Activated B cell treated with CpG ODN at 0.5 μM for 24 hours (primary cell): Measurements from ENCODE around the gene CALML5. TPM values are rescaled to one million over a fixed set of nuclear protein-coding genes. Genes with fewer than 3 reads are reported as not detected.

Experiments used
- ATAC-seq: fragments of 200-7000 bp; cut with Tn5 transposase; one replicate; pipeline ENCODE4 v1.10.0; 2021; ENCODE audit warnings: low read depth, mild to moderate bottlenecking, moderate library complexity
- CTCF ChIA-PET: fragments of 350-600 bp; sonication (Branson Sonifier 250); formaldehyde crosslinking; loops from one replicate; lab custom pipeline; 2021; ENCODE audit warnings: antibody characterized with exemption; lab: Charles Lee
- POLR2A ChIA-PET: fragments of 350-600 bp; sonication (Branson Sonifier 250); formaldehyde crosslinking; loops from one replicate; lab custom pipeline; 2021; ENCODE audit warnings: antibody characterized with exemption; lab: Charles Lee
- DNase-seq: peaks from one replicate; pipeline ENCODE4 v3.0.0; 2022
- H3K27ac Mint-ChIP-seq: one replicate; pipeline ENCODE4 v1.8.0; 2020; ENCODE audit warnings: mixed read lengths
- H3K27me3 Mint-ChIP-seq: one replicate; pipeline ENCODE4 v1.8.0; 2021; ENCODE audit warnings: mixed read lengths
- H3K36me3 Mint-ChIP-seq: one replicate; pipeline ENCODE4 v1.8.0; 2021; ENCODE audit warnings: low read depth, mixed read lengths
- H3K4me1 Mint-ChIP-seq: one replicate; pipeline ENCODE4 v1.8.0; 2021; ENCODE audit warnings: mixed read lengths
- H3K4me3 Mint-ChIP-seq: one replicate; pipeline ENCODE4 v1.8.0; 2020; ENCODE audit warnings: mild to moderate bottlenecking, mixed read lengths
- H3K9me3 Mint-ChIP-seq: one replicate; pipeline ENCODE4 v1.8.0; 2020; ENCODE audit warnings: mixed read lengths
- intact Hi-C: fragments of 100-400 bp; cut with micrococcal nuclease; formaldehyde crosslinking; loops from one replicate; pipeline ENCODE4 v1.15.1; 2024
- total RNA-seq: library from RNA; stranded (reverse); gene quantifications from 2 replicates; pipeline ENCODE4 v1.2.3, GENCODE V29; 2022
- TF ChIP-seq, protein P1 (sequence below): fragments of 200-600 bp; IDR thresholded peaks from one replicate; pipeline ENCODE4 v1.8.0; 2022; ENCODE audit warnings: antibody characterized with exemption, mild to moderate bottlenecking

The CALML5 gene
- total RNA-seq, 1 donor from 2014 or later, result not detected

DNA sequence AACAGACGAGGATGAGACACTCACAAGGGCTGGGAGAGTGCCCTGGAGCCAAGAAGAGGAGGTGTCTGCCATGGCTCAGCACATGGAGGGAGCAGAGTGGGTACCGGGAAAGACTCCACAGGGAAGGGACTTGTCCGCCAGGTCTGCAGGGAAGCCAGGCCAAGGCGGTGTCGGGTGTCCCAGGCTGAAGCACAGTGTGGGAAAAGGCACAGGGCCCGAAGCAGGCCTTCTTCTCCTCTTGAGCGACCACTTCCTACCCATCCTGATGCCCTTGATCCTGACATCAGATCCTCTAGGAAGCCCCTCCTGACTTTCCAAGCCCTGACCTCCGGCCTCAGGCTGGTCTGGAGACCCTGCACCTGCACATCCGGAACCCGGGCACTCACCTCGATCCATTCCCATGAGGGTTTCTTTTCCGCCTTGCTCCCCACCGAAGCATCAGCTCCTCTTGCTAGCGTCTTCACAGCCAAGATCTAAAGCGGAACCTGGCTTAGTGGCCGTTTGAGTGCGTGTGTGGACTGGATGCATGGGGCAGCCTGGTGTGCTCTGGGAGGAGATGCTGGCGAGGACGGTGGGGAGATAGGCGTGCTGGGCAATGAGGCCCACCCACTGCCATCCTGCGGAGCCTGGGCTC lies 33.8 kb upstream of the CALML5 start:
- Mint-ChIP-seq H3K9me3 (no peaks in the 10 kb centered on the region), H3K4me1 (no peaks in the 10 kb centered on the region), H3K27ac (no peak overlapping the region), H3K27me3 (peaks cover 3% of the 10 kb centered on the region), H3K4me3 (no peak overlapping the region), H3K36me3 (no peaks in the 10 kb centered on the region)
- DNase-seq (no peak), ATAC-seq (no peak)
- intact Hi-C loops, result no loop called here
- CTCF ChIA-PET, result no interaction called here
- POLR2A ChIA-PET, result no interaction called here
- TF ChIP-seq, protein P1, sequence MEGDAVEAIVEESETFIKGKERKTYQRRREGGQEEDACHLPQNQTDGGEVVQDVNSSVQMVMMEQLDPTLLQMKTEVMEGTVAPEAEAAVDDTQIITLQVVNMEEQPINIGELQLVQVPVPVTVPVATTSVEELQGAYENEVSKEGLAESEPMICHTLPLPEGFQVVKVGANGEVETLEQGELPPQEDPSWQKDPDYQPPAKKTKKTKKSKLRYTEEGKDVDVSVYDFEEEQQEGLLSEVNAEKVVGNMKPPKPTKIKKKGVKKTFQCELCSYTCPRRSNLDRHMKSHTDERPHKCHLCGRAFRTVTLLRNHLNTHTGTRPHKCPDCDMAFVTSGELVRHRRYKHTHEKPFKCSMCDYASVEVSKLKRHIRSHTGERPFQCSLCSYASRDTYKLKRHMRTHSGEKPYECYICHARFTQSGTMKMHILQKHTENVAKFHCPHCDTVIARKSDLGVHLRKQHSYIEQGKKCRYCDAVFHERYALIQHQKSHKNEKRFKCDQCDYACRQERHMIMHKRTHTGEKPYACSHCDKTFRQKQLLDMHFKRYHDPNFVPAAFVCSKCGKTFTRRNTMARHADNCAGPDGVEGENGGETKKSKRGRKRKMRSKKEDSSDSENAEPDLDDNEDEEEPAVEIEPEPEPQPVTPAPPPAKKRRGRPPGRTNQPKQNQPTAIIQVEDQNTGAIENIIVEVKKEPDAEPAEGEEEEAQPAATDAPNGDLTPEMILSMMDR, result no peak

DNA sequence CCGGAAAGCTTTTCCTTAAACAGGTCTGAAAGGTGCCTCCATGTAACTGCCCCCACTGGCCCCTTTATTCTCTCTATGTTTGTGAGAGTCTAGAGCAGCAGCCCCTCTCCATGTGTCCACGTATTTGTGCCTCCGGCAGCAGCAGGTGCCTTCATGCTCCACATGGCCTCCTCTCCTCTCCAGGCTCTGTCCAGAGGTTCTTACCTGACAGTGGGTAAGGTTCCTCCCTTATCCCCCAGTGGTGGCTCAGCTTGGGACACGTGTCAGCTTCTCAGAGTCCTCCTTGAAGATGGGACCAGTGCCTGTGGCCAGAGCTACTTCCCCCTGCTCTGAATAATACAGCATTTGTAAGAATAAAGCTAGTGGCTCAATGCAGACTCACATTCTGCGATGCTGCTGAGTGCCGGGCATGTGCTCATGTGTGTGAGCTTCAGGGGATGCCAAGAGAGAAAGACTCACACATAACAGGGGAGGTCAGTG lies 33.3 kb upstream of the CALML5 start:
- no peaks in the 10 kb centered on the region for H3K4me1 Mint-ChIP-seq
- no peaks in the 10 kb centered on the region for H3K27me3 Mint-ChIP-seq
- POLR2A ChIA-PET, result no interaction called here
- CTCF ChIA-PET, result no interaction called here
- H3K9me3 Mint-ChIP-seq, result no peaks in the 10 kb centered on the region
- no peak overlapping the region for H3K4me3 Mint-ChIP-seq
- TF ChIP-seq, protein P1, result no peak
- H3K36me3 Mint-ChIP-seq, result no peaks in the 10 kb centered on the region
- DNase-seq, result no peak
- H3K27ac Mint-ChIP-seq, result no peak overlapping the region
- ATAC-seq, result no peak
- intact Hi-C loops, result no loop called here

- POLR2A ChIA-PET, result no interaction called here
- intact Hi-C loops, result no loop called here
- Mint-ChIP-seq H3K9me3 (no peaks in the 10 kb centered on the region), H3K27ac (no peak overlapping the region), H3K4me3 (no peak overlapping the region), H3K27me3 (no peaks in the 10 kb centered on the region), H3K4me1 (no peaks in the 10 kb centered on the region), H3K36me3 (no peaks in the 10 kb centered on the region)
- CTCF ChIA-PET, result no interaction called here
- ATAC-seq (no peak), DNase-seq (no peak)
- TF ChIP-seq, protein P1, result no peak
Measured at GRCh38 chr10:5532307-5532605, 32.9 kb upstream of the CALML5 start.

GRCh38 chr10:5531558-5532306 lies 32.4 kb upstream of the CALML5 start:
- H3K36me3 Mint-ChIP-seq, result no peaks in the 10 kb centered on the region
- CTCF ChIA-PET, result no interaction called here
- no peak overlapping the region for H3K27ac Mint-ChIP-seq
- no peaks in the 10 kb centered on the region for H3K27me3 Mint-ChIP-seq
- H3K9me3 Mint-ChIP-seq, result no peaks in the 10 kb centered on the region
- POLR2A ChIA-PET, result no interaction called here
- no peaks in the 10 kb centered on the region for H3K4me1 Mint-ChIP-seq
- no peak overlapping the region for H3K4me3 Mint-ChIP-seq
- no peak for ATAC-seq
- no peak for DNase-seq
- TF ChIP-seq, protein P1, result no peak
- intact Hi-C loops, result no loop called here

DNA sequence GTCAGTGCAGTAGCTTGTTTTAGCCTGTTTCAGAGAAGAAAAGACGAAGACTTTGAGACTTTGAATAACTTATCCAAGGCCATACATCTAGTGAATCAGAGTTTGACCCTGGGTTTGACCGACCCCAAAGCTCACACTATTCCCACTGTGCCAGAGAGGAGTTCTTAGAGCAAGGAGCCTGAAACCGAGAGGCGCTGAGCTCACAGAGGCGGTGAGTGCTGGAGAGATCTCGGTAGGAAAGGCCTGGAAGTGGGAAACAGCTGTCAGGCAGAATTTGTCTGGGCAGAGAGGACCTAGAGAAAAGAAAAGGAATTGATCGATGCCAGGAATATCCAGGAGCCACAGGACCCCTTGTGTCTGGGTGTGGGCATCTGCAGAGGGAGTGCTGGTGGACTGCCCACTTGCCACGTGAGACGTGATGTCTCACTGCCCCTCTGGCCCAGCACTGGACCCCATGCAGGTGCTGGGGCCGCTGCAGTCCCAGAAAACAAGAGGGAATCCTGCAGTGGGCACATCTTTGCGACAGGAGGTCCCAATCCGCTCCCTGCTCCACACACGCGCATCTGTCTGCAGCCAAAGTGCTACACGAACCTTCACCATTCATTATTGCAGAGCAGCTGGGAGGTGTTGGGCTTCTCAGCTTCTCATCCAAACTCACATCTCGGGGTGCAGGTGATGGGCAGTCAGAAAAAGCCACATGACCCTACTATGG lies 31.6 kb upstream of the CALML5 start:
- no peak overlapping the region for H3K4me3 Mint-ChIP-seq
- H3K4me1 Mint-ChIP-seq, result no peaks in the 10 kb centered on the region
- intact Hi-C loops, result no loop called here
- ATAC-seq (no peak), DNase-seq (no peak)
- CTCF ChIA-PET, result no interaction called here
- H3K9me3 Mint-ChIP-seq, result no peaks in the 10 kb centered on the region
- TF ChIP-seq, protein P1, result no peak
- POLR2A ChIA-PET, result no interaction called here
- no peaks in the 10 kb centered on the region for H3K36me3 Mint-ChIP-seq
- peaks cover 3% of the 10 kb centered on the region for H3K27me3 Mint-ChIP-seq
- no peak overlapping the region for H3K27ac Mint-ChIP-seq
